ENCODE measurements around the gene ID1. TPM values are rescaled to one million over a fixed set of nuclear protein-coding genes. Genes with fewer than 3 reads are reported as not detected.

ID1 gene, protein sequence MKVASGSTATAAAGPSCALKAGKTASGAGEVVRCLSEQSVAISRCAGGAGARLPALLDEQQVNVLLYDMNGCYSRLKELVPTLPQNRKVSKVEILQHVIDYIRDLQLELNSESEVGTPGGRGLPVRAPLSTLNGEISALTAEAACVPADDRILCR
- 159 and 207 TPM in 2 replicates for total RNA-seq (2012; rRNA removed)

DNA sequence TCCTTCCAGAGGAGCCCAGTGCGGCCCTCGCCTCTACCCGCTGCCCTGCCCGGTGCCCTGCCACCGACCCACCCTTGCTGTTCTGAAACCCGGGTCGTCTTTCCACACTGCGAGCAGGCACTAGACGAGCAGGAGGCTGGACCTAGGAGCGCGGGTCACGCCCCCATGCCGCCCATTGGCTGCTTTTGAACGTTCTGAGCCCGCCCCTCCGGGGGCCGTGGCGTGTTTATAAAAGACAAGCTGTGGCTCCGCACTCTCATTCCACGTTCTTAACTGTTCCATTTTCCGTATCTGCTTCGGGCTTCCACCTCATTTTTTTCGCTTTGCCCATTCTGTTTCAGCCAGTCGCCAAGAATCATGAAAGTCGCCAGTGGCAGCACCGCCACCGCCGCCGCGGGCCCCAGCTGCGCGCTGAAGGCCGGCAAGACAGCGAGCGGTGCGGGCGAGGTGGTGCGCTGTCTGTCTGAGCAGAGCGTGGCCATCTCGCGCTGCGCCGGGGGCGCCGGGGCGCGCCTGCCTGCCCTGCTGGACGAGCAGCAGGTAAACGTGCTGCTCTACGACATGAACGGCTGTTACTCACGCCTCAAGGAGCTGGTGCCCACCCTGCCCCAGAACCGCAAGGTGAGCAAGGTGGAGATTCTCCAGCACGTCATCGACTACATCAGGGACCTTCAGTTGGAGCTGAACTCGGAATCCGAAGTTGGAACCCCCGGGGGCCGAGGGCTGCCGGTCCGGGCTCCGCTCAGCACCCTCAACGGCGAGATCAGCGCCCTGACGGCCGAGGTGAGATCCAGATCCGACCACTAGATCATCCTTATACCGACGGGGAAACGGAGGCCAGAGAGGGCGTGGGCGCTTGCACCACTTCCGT is at the start of gene ID1:
Gene ID1 (plus strand): TSS at position 259 of the 871 bp plus-strand sequence. CDS start 99 bp downstream, at position 358.
- Histone ChIP-seq H3K4me3 (ENCODE audit: low read length) (peak within 1 kb of the TSS; percentile 96), H3K4me1 (ENCODE audit: control insufficient read depth, insufficient read depth, low read length) (peaks cover 39% of the 10 kb centered on the region), H3K9me3 (replicated peaks; ENCODE audit: low read length) (no peaks in the 10 kb centered on the region), H3K36me3 (ENCODE audit: insufficient read depth, low read length) (peaks cover 19% of the 10 kb centered on the region), H3K4me2 (ENCODE audit: low read length) (peak within 1 kb of the TSS; percentile 89), H3K27me3 (ENCODE audit: control insufficient read depth, insufficient read depth, low read length) (no peaks in the 10 kb centered on the region), H3K9ac (ENCODE audit: low read depth, low read length) (peak within 1 kb of the TSS; percentile 98)

DNA sequence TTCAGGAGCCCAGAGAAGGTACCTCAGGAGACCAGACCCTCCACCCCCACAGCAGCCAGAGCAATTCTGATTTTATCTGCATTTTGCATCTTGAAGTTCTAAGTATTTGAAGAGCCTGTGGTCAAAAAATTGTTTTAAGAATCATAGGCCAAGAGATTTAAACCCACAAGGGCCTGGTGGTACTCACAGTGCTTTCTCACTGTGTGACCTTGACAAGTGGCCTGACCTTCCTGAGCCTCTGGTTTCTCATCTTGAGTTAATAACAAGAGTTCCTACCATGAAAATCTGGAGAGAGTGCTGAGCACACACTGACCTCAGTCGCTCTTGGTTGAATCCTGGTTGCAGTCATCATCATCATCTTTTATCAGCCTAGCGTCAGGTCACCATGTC is 45.4 kb upstream of the ID1 start:
- H3K36me3 ChIP-seq (ENCODE audit: insufficient read depth, low read length): peaks cover 52% of the 10 kb centered on the region
- no peak overlapping the region for H3K4me3 ChIP-seq (ENCODE audit: low read length)
- H3K4me1 ChIP-seq (ENCODE audit: control insufficient read depth, insufficient read depth, low read length): peaks cover 44% of the 10 kb centered on the region
- H3K4me2 ChIP-seq (ENCODE audit: low read length): no peak overlapping the region
- no peaks in the 10 kb centered on the region for H3K9me3 ChIP-seq (replicated peaks; ENCODE audit: low read length)
- peak overlapping the region; percentile 78 for H3K9ac ChIP-seq (ENCODE audit: low read depth, low read length)
- no peaks in the 10 kb centered on the region for H3K27me3 ChIP-seq (ENCODE audit: control insufficient read depth, insufficient read depth, low read length)

DNA sequence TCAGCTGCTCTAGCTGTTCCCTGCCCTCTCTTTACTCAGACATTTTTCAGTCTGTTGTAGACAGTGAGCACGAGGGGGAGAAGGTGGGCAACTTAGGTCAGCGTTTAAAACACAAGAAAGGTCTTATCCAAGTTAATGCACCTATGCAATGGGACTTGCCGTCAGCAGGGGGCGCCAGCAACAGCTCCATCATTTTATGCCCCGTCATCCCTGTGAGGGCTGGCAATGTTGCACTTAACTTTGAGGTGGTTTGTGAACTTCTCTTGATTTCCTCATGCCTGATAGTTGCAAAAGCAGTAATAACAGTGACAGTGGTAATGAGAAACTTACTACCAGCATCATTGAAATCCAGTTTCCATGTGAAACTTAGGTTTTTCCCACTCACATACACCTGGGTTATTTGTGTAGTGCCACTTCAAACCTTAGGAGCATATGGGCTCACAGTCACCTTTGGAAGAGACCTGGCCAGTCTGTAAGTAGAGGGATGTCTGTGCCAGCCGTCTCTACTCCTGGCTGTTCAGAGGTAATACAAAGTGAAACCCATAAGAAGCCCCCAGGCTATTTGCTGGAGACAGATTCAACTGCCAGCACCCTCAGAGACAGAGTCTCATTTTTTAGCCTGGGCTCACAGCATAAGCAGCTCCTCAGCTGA is 44.9 kb upstream of the ID1 start:
- H3K36me3 ChIP-seq (ENCODE audit: insufficient read depth, low read length): peaks cover 46% of the 10 kb centered on the region

DNA sequence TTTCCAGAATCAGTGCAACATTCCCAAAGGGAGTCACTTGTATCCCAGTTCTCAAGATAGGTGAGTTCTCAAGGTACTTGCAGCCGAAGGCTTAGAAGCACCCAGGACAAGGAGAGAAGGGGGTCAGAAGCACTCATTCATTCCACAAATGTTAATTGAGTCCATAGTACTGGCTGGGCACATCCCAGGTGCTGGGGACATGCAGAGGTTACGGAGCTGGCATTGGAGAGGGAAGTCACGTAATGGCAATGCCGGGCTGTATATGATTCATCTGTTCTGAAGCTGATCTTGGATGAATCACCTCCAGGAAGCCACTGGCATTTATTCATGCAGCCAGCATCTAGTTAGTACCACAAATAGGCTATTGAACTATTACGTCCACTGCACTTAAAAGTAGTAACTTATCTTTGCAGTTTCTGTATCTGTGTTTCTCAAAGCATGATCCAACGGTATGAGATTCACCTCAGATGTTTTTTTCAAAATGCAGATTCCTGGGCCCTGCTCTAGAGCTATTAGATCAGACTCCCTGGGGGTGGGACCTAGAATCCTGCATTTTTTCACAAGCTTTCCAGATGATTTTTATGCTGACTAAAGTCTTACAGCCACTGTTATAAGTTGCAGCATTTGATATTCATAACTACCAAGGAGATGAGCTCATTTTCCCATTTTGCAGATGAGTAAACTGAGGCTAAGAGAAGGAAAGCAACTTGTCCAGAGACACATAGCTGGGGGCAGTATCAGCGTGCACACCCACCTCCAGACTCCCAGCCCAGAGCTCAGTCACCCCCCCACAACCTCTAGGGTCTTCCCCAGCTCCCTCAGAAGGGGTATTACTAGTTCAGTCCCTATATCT is 44.1 kb upstream of the ID1 start:
- peaks cover 44% of the 10 kb centered on the region for H3K4me1 ChIP-seq (ENCODE audit: control insufficient read depth, insufficient read depth, low read length)
- no peaks in the 10 kb centered on the region for H3K27me3 ChIP-seq (ENCODE audit: control insufficient read depth, insufficient read depth, low read length)
- H3K4me2 ChIP-seq (ENCODE audit: low read length): peak overlapping the region; percentile 68
- peak overlapping the region; percentile 29 for H3K4me3 ChIP-seq (ENCODE audit: low read length)
- H3K36me3 ChIP-seq (ENCODE audit: insufficient read depth, low read length): peaks cover 50% of the 10 kb centered on the region
- no peaks in the 10 kb centered on the region for H3K9me3 ChIP-seq (replicated peaks; ENCODE audit: low read length)
- H3K9ac ChIP-seq (ENCODE audit: low read depth, low read length): peak overlapping the region; percentile 78

More for the DNA sequence above, 44.9 kb upstream of the ID1 start:
- Histone ChIP-seq H3K4me3 (ENCODE audit: low read length) (peak overlapping the region; percentile 29), H3K4me2 (ENCODE audit: low read length) (peak overlapping the region; percentile 68), H3K27me3 (ENCODE audit: control insufficient read depth, insufficient read depth, low read length) (no peaks in the 10 kb centered on the region), H3K9me3 (replicated peaks; ENCODE audit: low read length) (no peaks in the 10 kb centered on the region), H3K9ac (ENCODE audit: low read depth, low read length) (peak overlapping the region; percentile 78), H3K4me1 (ENCODE audit: control insufficient read depth, insufficient read depth, low read length) (peaks cover 44% of the 10 kb centered on the region)

DNA sequence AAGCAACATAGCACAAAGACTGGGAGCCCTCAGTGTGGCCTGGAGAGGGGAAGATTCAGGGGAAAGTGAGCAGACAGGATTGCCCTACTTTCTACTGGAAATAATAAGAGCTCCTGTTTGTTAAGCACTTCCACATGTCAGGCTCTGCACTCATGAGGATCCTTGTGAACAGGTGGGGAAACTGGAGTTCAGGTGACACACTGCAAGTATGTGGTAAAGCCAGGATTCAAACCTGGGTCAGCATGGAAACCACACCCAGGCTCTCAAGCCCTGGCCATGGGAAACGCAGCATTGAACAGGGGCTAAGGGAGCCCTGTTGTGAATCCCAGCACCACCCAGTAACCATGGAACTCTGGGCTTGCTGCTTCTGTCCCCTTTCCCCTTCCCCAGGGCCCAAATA is 42.8 kb upstream of the ID1 start:
- H3K4me2 ChIP-seq (ENCODE audit: low read length): no peak overlapping the region
- H3K4me3 ChIP-seq (ENCODE audit: low read length): no peak overlapping the region
- H3K27me3 ChIP-seq (ENCODE audit: control insufficient read depth, insufficient read depth, low read length): no peaks in the 10 kb centered on the region
- H3K36me3 ChIP-seq (ENCODE audit: insufficient read depth, low read length): peaks cover 57% of the 10 kb centered on the region
- H3K4me1 ChIP-seq (ENCODE audit: control insufficient read depth, insufficient read depth, low read length): peaks cover 51% of the 10 kb centered on the region
- H3K9me3 ChIP-seq (replicated peaks; ENCODE audit: low read length): no peaks in the 10 kb centered on the region
- peak overlapping the region; percentile 43 for H3K9ac ChIP-seq (ENCODE audit: low read depth, low read length)

DNA sequence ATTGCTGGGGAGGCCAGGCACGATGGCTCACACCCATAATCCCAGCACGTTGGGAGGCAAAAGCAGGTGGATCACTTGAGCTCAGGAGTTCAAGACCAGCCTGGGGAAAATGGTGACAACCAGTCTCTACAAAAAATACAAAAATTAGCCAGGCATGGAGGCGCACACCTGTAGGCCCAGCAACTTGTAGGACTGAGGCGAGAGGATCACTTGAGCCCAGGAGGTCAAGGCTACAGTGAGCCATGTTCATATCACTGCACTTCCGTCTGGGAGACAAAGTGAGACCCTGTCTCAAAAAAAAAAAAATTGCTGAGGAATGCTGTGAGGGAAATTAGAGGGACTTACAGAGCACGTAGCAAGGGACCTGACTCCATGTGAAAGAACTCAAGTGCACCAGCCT is 40.8 kb upstream of the ID1 start:
- Histone ChIP-seq H3K4me3 (ENCODE audit: low read length) (no peak overlapping the region), H3K9me3 (replicated peaks; ENCODE audit: low read length) (no peaks in the 10 kb centered on the region), H3K27me3 (ENCODE audit: control insufficient read depth, insufficient read depth, low read length) (no peaks in the 10 kb centered on the region), H3K36me3 (ENCODE audit: insufficient read depth, low read length) (peaks cover 49% of the 10 kb centered on the region), H3K4me1 (ENCODE audit: control insufficient read depth, insufficient read depth, low read length) (peaks cover 59% of the 10 kb centered on the region), H3K4me2 (ENCODE audit: low read length) (no peak overlapping the region), H3K9ac (ENCODE audit: low read depth, low read length) (no peak overlapping the region)

DNA sequence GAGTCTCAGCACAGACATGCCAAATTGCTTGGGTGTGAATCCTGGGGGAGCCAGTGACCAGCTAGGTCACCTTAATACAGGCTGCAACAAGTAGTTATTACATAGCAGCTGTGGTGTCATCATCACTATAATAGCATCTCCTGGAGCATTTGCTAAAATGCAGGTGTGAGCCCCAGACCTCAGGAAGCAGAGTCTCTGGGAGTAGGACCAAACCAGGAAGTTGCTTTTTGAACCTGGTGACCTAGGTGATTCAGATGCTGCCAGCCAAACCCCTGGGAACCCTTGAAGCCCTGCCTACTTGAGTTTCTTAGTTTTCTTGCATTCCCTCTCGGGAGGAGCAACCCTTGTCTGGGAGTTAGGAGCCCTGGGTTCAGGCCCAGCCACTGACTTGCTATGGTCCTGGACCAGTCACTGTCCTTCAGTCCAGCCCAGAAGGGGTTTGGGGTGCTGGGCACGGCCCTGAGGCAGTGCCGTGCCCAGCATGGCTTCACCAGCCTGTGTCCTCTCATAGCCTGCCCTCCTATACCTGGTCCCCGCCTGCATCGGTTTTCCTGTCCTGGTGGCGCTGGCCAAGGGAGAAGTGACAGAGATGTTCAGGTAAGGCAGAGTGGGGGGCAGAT is 39.3 kb upstream of the ID1 start:
- Histone ChIP-seq H3K9ac (ENCODE audit: low read depth, low read length) (no peak overlapping the region), H3K36me3 (ENCODE audit: insufficient read depth, low read length) (peaks cover 47% of the 10 kb centered on the region), H3K4me3 (ENCODE audit: low read length) (no peak overlapping the region)

DNA sequence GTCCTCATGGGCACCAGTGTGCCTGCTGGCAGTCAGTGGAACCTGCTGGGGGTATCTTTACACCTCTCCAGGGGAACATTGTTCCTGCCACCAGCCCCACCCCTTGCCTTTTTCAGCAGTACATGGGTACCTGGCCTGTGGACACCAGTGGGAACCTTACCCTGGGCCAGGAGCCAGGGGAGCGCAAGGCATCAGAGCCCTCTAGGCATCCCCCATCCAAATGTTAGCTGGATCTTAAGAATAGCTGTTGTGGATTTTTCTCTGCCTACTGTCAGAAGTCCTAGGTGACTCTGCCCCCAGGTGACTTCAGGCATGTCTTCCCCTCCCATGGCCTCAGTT is 38.8 kb upstream of the ID1 start:
- Histone ChIP-seq H3K4me1 (ENCODE audit: control insufficient read depth, insufficient read depth, low read length) (peaks cover 61% of the 10 kb centered on the region), H3K9me3 (replicated peaks; ENCODE audit: low read length) (no peaks in the 10 kb centered on the region), H3K4me2 (ENCODE audit: low read length) (no peak overlapping the region), H3K36me3 (ENCODE audit: insufficient read depth, low read length) (peaks cover 47% of the 10 kb centered on the region), H3K9ac (ENCODE audit: low read depth, low read length) (no peak overlapping the region), H3K27me3 (ENCODE audit: control insufficient read depth, insufficient read depth, low read length) (no peaks in the 10 kb centered on the region), H3K4me3 (ENCODE audit: low read length) (no peak overlapping the region)

More for the DNA sequence above, 39.3 kb upstream of the ID1 start:
- no peaks in the 10 kb centered on the region for H3K9me3 ChIP-seq (replicated peaks; ENCODE audit: low read length)
- H3K4me2 ChIP-seq (ENCODE audit: low read length): no peak overlapping the region
- peaks cover 59% of the 10 kb centered on the region for H3K4me1 ChIP-seq (ENCODE audit: control insufficient read depth, insufficient read depth, low read length)
- no peaks in the 10 kb centered on the region for H3K27me3 ChIP-seq (ENCODE audit: control insufficient read depth, insufficient read depth, low read length)

DNA sequence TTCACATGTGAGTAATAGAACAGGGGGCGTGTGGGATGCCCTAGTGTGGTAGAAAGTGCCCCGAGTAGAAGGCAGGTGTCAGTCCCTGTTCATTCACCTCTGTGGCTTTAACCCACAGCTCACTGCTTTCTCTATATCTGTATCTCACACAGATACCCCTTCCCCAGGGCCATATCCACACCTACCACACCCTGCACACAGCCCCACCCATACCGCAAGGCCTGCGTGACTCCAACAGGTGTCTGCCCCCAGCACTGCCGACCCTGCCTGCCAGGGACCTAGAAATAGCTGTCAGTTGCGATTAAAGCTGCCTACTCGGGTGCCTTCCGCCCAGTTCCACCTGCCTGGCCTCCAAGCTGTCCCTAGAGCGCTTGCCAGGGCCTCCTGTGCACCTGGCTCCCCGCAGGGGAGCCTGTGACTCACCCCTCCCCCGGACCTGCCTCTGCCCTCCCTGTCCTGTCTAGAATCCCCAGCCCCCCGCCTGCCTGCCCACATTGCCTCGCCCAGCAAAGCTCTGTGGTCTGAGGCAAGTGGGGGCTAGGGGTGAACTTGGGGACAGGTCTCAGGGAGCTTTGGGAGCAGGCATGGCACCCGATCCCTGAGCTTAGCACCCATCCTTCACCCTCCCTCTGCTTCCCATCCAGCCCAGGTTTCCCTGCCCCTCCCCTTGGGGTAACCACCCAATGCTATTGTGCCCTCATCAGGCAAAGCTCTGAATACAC is 38.3 kb upstream of the ID1 start:
- Histone ChIP-seq H3K4me2 (ENCODE audit: low read length) (no peak overlapping the region), H3K36me3 (ENCODE audit: insufficient read depth, low read length) (peaks cover 42% of the 10 kb centered on the region), H3K27me3 (ENCODE audit: control insufficient read depth, insufficient read depth, low read length) (no peaks in the 10 kb centered on the region), H3K9me3 (replicated peaks; ENCODE audit: low read length) (no peaks in the 10 kb centered on the region), H3K4me3 (ENCODE audit: low read length) (no peak overlapping the region), H3K4me1 (ENCODE audit: control insufficient read depth, insufficient read depth, low read length) (peaks cover 57% of the 10 kb centered on the region), H3K9ac (ENCODE audit: low read depth, low read length) (no peak overlapping the region)

DNA sequence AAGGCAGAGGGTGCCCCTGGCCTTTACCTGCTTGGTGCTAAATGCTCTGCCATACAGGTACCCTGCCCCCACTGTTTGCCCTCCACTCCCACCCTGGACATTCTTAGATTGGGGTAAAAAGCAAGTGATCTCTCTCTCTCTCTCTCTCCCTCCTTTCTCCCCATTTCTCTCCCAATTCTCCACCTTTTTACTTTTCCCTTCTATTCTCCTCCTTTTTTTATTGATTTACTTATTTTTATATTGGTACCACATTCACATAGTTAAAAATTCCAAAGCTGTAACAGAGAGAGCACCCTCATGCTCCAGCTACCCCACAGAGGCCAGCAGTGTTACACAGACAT is 37.7 kb upstream of the ID1 start:
- Histone ChIP-seq H3K9ac (ENCODE audit: low read depth, low read length) (no peak overlapping the region), H3K27me3 (ENCODE audit: control insufficient read depth, insufficient read depth, low read length) (no peaks in the 10 kb centered on the region), H3K9me3 (replicated peaks; ENCODE audit: low read length) (no peaks in the 10 kb centered on the region), H3K4me2 (ENCODE audit: low read length) (no peak overlapping the region), H3K36me3 (ENCODE audit: insufficient read depth, low read length) (peaks cover 37% of the 10 kb centered on the region), H3K4me3 (ENCODE audit: low read length) (no peak overlapping the region), H3K4me1 (ENCODE audit: control insufficient read depth, insufficient read depth, low read length) (peaks cover 56% of the 10 kb centered on the region)
